ENCODE data around the gene PAPPA2.

GRCh38 chr1:176801514-176802020 is 338.6 kb downstream of the PAPPA2 start:
- TF ChIP-seq CTCF (IDR thresholded peaks at IDR 0.05), result no peak
- TF ChIP-seq POLR2A (IDR thresholded peaks at IDR 0.05), result no peak
